Neuronal stem cell (in vitro differentiated cells): ENCODE data around the gene TMEM132C.

Experiments
- DNase-seq: peaks from one replicate; pipeline ENCODE4 v3.0.0-alpha.2; 2013; ENCODE audit warnings: low spot score
- H2AFZ ChIP-seq: one replicate; pipeline ENCODE4 v1.6.1; 2013; ENCODE audit warnings: mild to moderate bottlenecking, low read length, inconsistent platforms
- H2AK5ac ChIP-seq: 2 replicates; pipeline ENCODE4 v1.6.1; 2013; ENCODE audit warnings: low read depth, mild to moderate bottlenecking, inconsistent platforms, low read length, moderate library complexity, mixed read lengths
- H2BK120ac ChIP-seq: 2 replicates; pipeline ENCODE4 v1.6.1; 2013; ENCODE audit warnings: low read depth, mild to moderate bottlenecking, inconsistent platforms, low read length, moderate library complexity, mixed read lengths
- H2BK12ac ChIP-seq: one replicate; pipeline ENCODE4 v1.6.1; 2013; ENCODE audit warnings: low read length, inconsistent platforms
- H2BK15ac ChIP-seq: 2 replicates; pipeline ENCODE4 v1.6.1; 2013; ENCODE audit warnings: mild to moderate bottlenecking, low read length, inconsistent platforms, mixed read lengths
- H2BK5ac ChIP-seq: one replicate; pipeline ENCODE4 v1.6.1; 2013; ENCODE audit warnings: inconsistent platforms, mild to moderate bottlenecking, low read length, moderate library complexity
- H3K14ac ChIP-seq: one replicate; pipeline ENCODE4 v1.6.1; 2013; ENCODE audit warnings: low read length, inconsistent platforms
- H3K18ac ChIP-seq: 2 replicates; pipeline ENCODE4 v1.6.1; 2013; ENCODE audit warnings: low read length, inconsistent platforms
- H3K23ac ChIP-seq: 2 replicates; pipeline ENCODE4 v1.6.1; 2013; ENCODE audit warnings: low read depth, mild to moderate bottlenecking, mixed read lengths, low read length, inconsistent platforms; ENCODE audit not compliant: poor library complexity
- H3K27ac ChIP-seq: replicated peaks from 3 replicates; pipeline ENCODE4 v1.5.1; 2013; ENCODE audit warnings: low read length, inconsistent platforms
- H3K27me3 ChIP-seq, 3 experiments: 2 replicates each; pipeline ENCODE4 v1.6.1; 2013; ENCODE audit warnings: low read length in 3 of 3, mild to moderate bottlenecking in 2 of 3, inconsistent platforms in 1 of 3, low read depth in 1 of 3, mixed read lengths in 1 of 3, moderate library complexity in 1 of 3; ENCODE audit not compliant: control insufficient read depth in 3 of 3, insufficient read depth in 3 of 3
- H3K36me3 ChIP-seq, 2 donors: replicated peaks in 1 of 2; 2 replicates each; pipeline ENCODE4 v1.6.1; 2013; ENCODE audit warnings: low read length in 2 of 2; ENCODE audit not compliant: control insufficient read depth in 2 of 2, insufficient read depth in 2 of 2
- H3K4ac ChIP-seq: 2 replicates; pipeline ENCODE4 v1.6.1; 2013; ENCODE audit warnings: inconsistent platforms, mild to moderate bottlenecking, low read length, moderate library complexity
- H3K4me1 ChIP-seq, 2 donors: 1 replicate in 1 of 2; 2 replicates in 1 of 2; pipeline ENCODE4 v1.6.1; 2013; ENCODE audit warnings: low read length in 2 of 2, low read depth in 1 of 2; ENCODE audit not compliant: control insufficient read depth in 2 of 2, insufficient read depth in 1 of 2
- H3K4me2 ChIP-seq: one replicate; pipeline ENCODE4 v1.6.1; 2013; ENCODE audit warnings: mild to moderate bottlenecking, low read length, inconsistent platforms; ENCODE audit not compliant: insufficient read depth, poor library complexity, severe bottlenecking
- H3K4me3 ChIP-seq, 2 donors: 2 replicates each; pipeline ENCODE4 v1.5.1; 2013; ENCODE audit warnings: low read length in 2 of 2, mild to moderate bottlenecking in 2 of 2, inconsistent platforms in 1 of 2, moderate library complexity in 1 of 2
- H3K79me1 ChIP-seq: one replicate; pipeline ENCODE4 v1.6.1; 2013; ENCODE audit warnings: low read depth, mild to moderate bottlenecking, inconsistent platforms, low read length, moderate library complexity
- H3K9ac ChIP-seq: one replicate; pipeline ENCODE4 v1.6.1; 2013; ENCODE audit warnings: mild to moderate bottlenecking, low read depth, low read length, inconsistent platforms; ENCODE audit not compliant: poor library complexity
- H3K9me3 ChIP-seq, 2 donors: replicated peaks in 1 of 2; 2 replicates each; pipeline versions ENCODE3 to v1.6.1; 2013; ENCODE audit warnings: low read length in 2 of 2, mild to moderate bottlenecking in 2 of 2, inconsistent platforms in 1 of 2, low read depth in 1 of 2, mixed read lengths in 1 of 2, moderate library complexity in 1 of 2; ENCODE audit not compliant: control insufficient read depth in 2 of 2, insufficient read depth in 1 of 2
- H4K8ac ChIP-seq: one replicate; pipeline ENCODE4 v1.6.1; 2013; ENCODE audit warnings: low read depth, mild to moderate bottlenecking, inconsistent platforms, low read length, moderate library complexity
- H4K91ac ChIP-seq: one replicate; pipeline ENCODE4 v1.6.1; 2013; ENCODE audit warnings: low read length, low read depth, mild to moderate bottlenecking, inconsistent platforms; ENCODE audit not compliant: poor library complexity
- WGBS, 2 donors: extraction: QIAGEN DNeasy Blood & Tissue Kit; methylation state at CpG; one replicate each; pipeline ENCODE4 v1.1.7; 2013; ENCODE audit warnings: missing lambda C conversion rate in 2 of 2, mixed read lengths in 1 of 2; ENCODE audit not compliant: insufficient read length in 2 of 2, insufficient replicate concordance in 1 of 2; ENCODE audit errors: extremely low coverage in 2 of 2; 5-methylcytosine and 5-hydroxymethylcytosine counted together

The TMEM132C gene

DNA sequence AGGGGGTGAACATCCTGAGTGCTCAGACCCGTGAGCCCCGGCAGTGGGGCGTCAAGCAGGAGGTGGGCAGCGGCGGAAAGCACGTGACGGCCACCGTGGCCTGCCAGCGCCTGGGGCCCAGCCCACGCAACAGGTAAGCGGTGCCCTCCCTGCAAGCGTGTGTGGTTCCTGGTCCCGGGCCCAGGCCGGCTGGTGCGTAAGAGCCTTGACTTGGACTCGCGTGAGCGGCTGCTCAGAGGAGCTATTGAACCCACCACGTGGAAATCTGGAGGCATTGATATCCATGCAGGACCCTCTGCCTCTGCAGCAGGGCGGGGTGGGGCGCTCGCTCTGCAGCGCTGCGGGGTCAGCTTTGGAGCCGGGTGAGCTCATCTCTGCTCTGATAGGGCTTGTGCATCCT lies 277.0 kb downstream of the TMEM132C start:
- Histone ChIP-seq H3K27me3 (no peaks in the 10 kb centered on the region), H3K14ac (peak overlapping the region; percentile 65), H3K9me3 (no peaks in the 10 kb centered on the region), H2AFZ (no peak overlapping the region), H3K79me1 (no peaks in the 10 kb centered on the region), H4K91ac (no peak overlapping the region), H2BK5ac (no peak overlapping the region), H3K4me3 (no peak overlapping the region), H3K9ac (no peak overlapping the region), H3K4me2 (no peak overlapping the region), H2AK5ac (no peak overlapping the region), H3K23ac (no peak overlapping the region), H3K4ac (no peak overlapping the region), H3K36me3 (peaks cover 0 to 9% of the 10 kb centered on the region in 2 donors), H2BK120ac (no peak overlapping the region), H4K8ac (no peak overlapping the region), H3K4me1 (no peaks in the 10 kb centered on the region), H2BK12ac (no peak overlapping the region), H2BK15ac (no peak overlapping the region), H3K18ac (peak overlapping the region; percentile 68), H3K27ac (no peak overlapping the region)
- no CpG with 5 or more reads among the region's 25 CpGs for WGBS, 2 donors
- no peak for DNase-seq

GRCh38 chr12:128548949-128549348 lies 282.0 kb downstream of the TMEM132C start:
- Histone ChIP-seq H3K79me1 (no peaks in the 10 kb centered on the region), H3K4ac (no peak overlapping the region), H3K9me3 (no peaks in the 10 kb centered on the region), H4K8ac (no peak overlapping the region), H2BK120ac (no peak overlapping the region), H3K27ac (no peak overlapping the region), H2BK12ac (no peak overlapping the region), H2AK5ac (peak overlapping the region; percentile 60), H3K23ac (no peak overlapping the region), H3K9ac (no peak overlapping the region), H3K27me3 (peaks cover 0 to 5% (median 0%) of the 10 kb centered on the region in 3 experiments), H3K4me2 (no peak overlapping the region), H3K4me1 (peaks cover 7 to 14% of the 10 kb centered on the region in 2 donors), H3K14ac (no peak overlapping the region), H4K91ac (no peak overlapping the region), H3K36me3 (peaks cover 0 to 7% of the 10 kb centered on the region in 2 donors), H3K4me3 (no peak overlapping the region), H2BK5ac (no peak overlapping the region), H3K18ac (peak overlapping the region; percentile 33), H2BK15ac (no peak overlapping the region), H2AFZ (no peak overlapping the region)
- DNase-seq, result no peak
- no CpG with 5 or more reads among the region's 3 CpGs for WGBS, 2 donors

DNA sequence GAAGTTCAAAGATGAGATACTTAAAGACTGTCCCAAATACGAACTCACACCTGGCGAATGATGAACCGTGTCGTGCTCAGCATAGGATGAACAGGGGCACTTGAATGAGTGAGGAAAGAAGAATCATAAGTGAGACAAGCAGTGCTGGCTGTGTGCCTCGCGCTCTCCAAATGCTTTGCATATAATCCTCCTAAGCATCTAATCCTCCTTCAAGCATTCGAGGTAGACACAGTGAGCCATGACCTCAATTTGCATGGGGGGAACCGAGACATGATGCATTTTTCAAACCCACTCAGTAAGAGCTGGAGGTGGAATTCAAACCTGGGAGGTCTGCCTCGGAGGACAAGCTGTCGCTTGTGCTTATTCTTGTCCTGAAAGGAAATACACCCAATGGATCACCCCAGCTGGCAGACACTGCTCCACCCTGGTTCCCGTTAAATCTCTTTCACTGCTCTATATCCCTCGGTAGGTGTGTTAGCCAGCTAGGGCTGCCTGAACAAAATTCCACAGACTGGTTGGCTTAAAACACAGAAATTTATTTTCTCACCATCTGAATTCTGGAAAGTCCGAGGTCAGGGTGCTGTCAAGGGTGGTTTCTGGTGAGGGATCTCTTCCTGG lies 282.7 kb downstream of the TMEM132C start:
- WGBS, 2 donors, result no CpG with 5 or more reads among the region's 13 CpGs
- no peaks in the 10 kb centered on the region for H3K79me1 ChIP-seq

GRCh38 chr12:128551266-128551665 lies 284.3 kb downstream of the TMEM132C start:
- H2AK5ac ChIP-seq, result no peak overlapping the region
- no CpG with 5 or more reads among the region's 9 CpGs for WGBS, 2 donors

More for the DNA sequence above, 282.7 kb downstream of the TMEM132C start:
- Histone ChIP-seq H2BK15ac (no peak overlapping the region), H4K8ac (no peak overlapping the region), H3K4ac (no peak overlapping the region), H3K36me3 (peaks cover 0 to under 1% of the 10 kb centered on the region in 2 donors), H3K27ac (no peak overlapping the region), H2BK12ac (no peak overlapping the region), H3K9me3 (no peaks in the 10 kb centered on the region), H2BK120ac (no peak overlapping the region), H2BK5ac (no peak overlapping the region), H4K91ac (no peak overlapping the region), H3K4me3 (no peak overlapping the region), H3K27me3 (peaks cover 0 to 5% (median 0%) of the 10 kb centered on the region in 3 experiments), H3K9ac (no peak overlapping the region), H3K4me2 (no peak overlapping the region), H3K14ac (no peak overlapping the region), H3K23ac (no peak overlapping the region), H2AFZ (no peak overlapping the region), H3K18ac (no peak overlapping the region), H2AK5ac (no peak overlapping the region), H3K4me1 (peaks cover 7 to 14% of the 10 kb centered on the region in 2 donors)
- DNase-seq, result no peak

More at GRCh38 chr12:128551266-128551665, 284.3 kb downstream of the TMEM132C start:
- H3K36me3 ChIP-seq, result no peaks in the 10 kb centered on the region
- H3K4me2 ChIP-seq, result no peak overlapping the region
- no peak overlapping the region for H3K18ac ChIP-seq
- DNase-seq, result no peak
- no peak overlapping the region for H3K4me3 ChIP-seq
- no peak overlapping the region for H4K91ac ChIP-seq
- no peak overlapping the region for H2BK5ac ChIP-seq
- H3K14ac ChIP-seq, result no peak overlapping the region
- no peaks in the 10 kb centered on the region for H3K9me3 ChIP-seq
- no peak overlapping the region for H3K23ac ChIP-seq
- H2AFZ ChIP-seq, result no peak overlapping the region
- H3K79me1 ChIP-seq, result no peaks in the 10 kb centered on the region
- no peak overlapping the region for H2BK120ac ChIP-seq
- no peak overlapping the region for H2BK12ac ChIP-seq
- no peak overlapping the region for H2BK15ac ChIP-seq
- peaks cover 0 to 5% (median 0%) of the 10 kb centered on the region in 3 experiments for H3K27me3 ChIP-seq
- H3K4ac ChIP-seq, result no peak overlapping the region
- H4K8ac ChIP-seq, result no peak overlapping the region
- peaks cover 7 to 14% of the 10 kb centered on the region in 2 donors for H3K4me1 ChIP-seq
- no peak overlapping the region for H3K9ac ChIP-seq
- H3K27ac ChIP-seq, result no peak overlapping the region
